ENCODE data around the gene INPP5A.

The INPP5A gene

GRCh38 chr10:132689721-132690360 lies 152.3 kb downstream of the INPP5A start:
- TF ChIP-seq POLR2AphosphoS5 (IDR thresholded peaks at IDR 0.05; ENCODE audit: low read depth, low read length) (no peak), SPI1 (IDR thresholded peaks at IDR 0.05; ENCODE audit: low read depth, low read length) (no peak), PAX5 (IDR thresholded peaks at IDR 0.05; ENCODE audit: insufficient read depth, low read length, severe bottlenecking) (no peak), POLR2A (IDR thresholded peaks at IDR 0.05; ENCODE audit: low read depth, low read length) (no peak), POU2F2 (IDR thresholded peaks at IDR 0.05; ENCODE audit: low read depth, low read length) (no peak), TAF1 (IDR thresholded peaks at IDR 0.05; ENCODE audit: low read depth, low read length) (no peak)
- DNase-seq (ENCODE audit: insufficient read length, low spot score): no peak
- FAIRE-seq: no peak

- no peak for FAIRE-seq
- TF ChIP-seq TAF1 (IDR thresholded peaks at IDR 0.05; ENCODE audit: low read depth, low read length) (no peak), PAX5 (IDR thresholded peaks at IDR 0.05; ENCODE audit: insufficient read depth, low read length, severe bottlenecking) (no peak), POLR2A (IDR thresholded peaks at IDR 0.05; ENCODE audit: low read depth, low read length) (no peak), POLR2AphosphoS5 (IDR thresholded peaks at IDR 0.05; ENCODE audit: low read depth, low read length) (no peak), SPI1 (IDR thresholded peaks at IDR 0.05; ENCODE audit: low read depth, low read length) (no peak), POU2F2 (IDR thresholded peaks at IDR 0.05; ENCODE audit: low read depth, low read length) (no peak)
- DNase-seq (ENCODE audit: insufficient read length, low spot score): no peak
Measured at GRCh38 chr10:132690401-132690800, 152.8 kb downstream of the INPP5A start.

GRCh38 chr10:132690821-132691610 lies 153.4 kb downstream of the INPP5A start:
- no peak for FAIRE-seq
- DNase-seq (ENCODE audit: insufficient read length, low spot score): no peak
- TF ChIP-seq POLR2A (IDR thresholded peaks at IDR 0.05; ENCODE audit: low read depth, low read length) (no peak), POU2F2 (IDR thresholded peaks at IDR 0.05; ENCODE audit: low read depth, low read length) (no peak), SPI1 (IDR thresholded peaks at IDR 0.05; ENCODE audit: low read depth, low read length) (no peak), TAF1 (IDR thresholded peaks at IDR 0.05; ENCODE audit: low read depth, low read length) (no peak), PAX5 (IDR thresholded peaks at IDR 0.05; ENCODE audit: insufficient read depth, low read length, severe bottlenecking) (no peak), POLR2AphosphoS5 (IDR thresholded peaks at IDR 0.05; ENCODE audit: low read depth, low read length) (no peak)

- FAIRE-seq: no peak
- no peak for DNase-seq (ENCODE audit: insufficient read length, low spot score)
- no peak for TF ChIP-seq POLR2A (IDR thresholded peaks at IDR 0.05; ENCODE audit: low read depth, low read length)
- TF ChIP-seq TAF1 (IDR thresholded peaks at IDR 0.05; ENCODE audit: low read depth, low read length): no peak
- no peak for TF ChIP-seq POU2F2 (IDR thresholded peaks at IDR 0.05; ENCODE audit: low read depth, low read length)
- no peak for TF ChIP-seq POLR2AphosphoS5 (IDR thresholded peaks at IDR 0.05; ENCODE audit: low read depth, low read length)
- no peak for TF ChIP-seq PAX5 (IDR thresholded peaks at IDR 0.05; ENCODE audit: insufficient read depth, low read length, severe bottlenecking)
- no peak for TF ChIP-seq SPI1 (IDR thresholded peaks at IDR 0.05; ENCODE audit: low read depth, low read length)
Measured at GRCh38 chr10:132691711-132692153, 154.1 kb downstream of the INPP5A start.

GRCh38 chr10:132692311-132692710 lies 154.7 kb downstream of the INPP5A start:
- TF ChIP-seq TAF1 (IDR thresholded peaks at IDR 0.05; ENCODE audit: low read depth, low read length) (no peak), POU2F2 (IDR thresholded peaks at IDR 0.05; ENCODE audit: low read depth, low read length) (no peak), POLR2A (IDR thresholded peaks at IDR 0.05; ENCODE audit: low read depth, low read length) (no peak), PAX5 (IDR thresholded peaks at IDR 0.05; ENCODE audit: insufficient read depth, low read length, severe bottlenecking) (no peak), POLR2AphosphoS5 (IDR thresholded peaks at IDR 0.05; ENCODE audit: low read depth, low read length) (no peak), SPI1 (IDR thresholded peaks at IDR 0.05; ENCODE audit: low read depth, low read length) (no peak)
- no peak for DNase-seq (ENCODE audit: insufficient read length, low spot score)
- FAIRE-seq: no peak

GRCh38 chr10:132693676-132694075 lies 156.1 kb downstream of the INPP5A start:
- DNase-seq (ENCODE audit: insufficient read length, low spot score) (no peak), FAIRE-seq (no peak)
- TF ChIP-seq POU2F2 (IDR thresholded peaks at IDR 0.05; ENCODE audit: low read depth, low read length) (no peak), POLR2AphosphoS5 (IDR thresholded peaks at IDR 0.05; ENCODE audit: low read depth, low read length) (no peak), TAF1 (IDR thresholded peaks at IDR 0.05; ENCODE audit: low read depth, low read length) (no peak), POLR2A (IDR thresholded peaks at IDR 0.05; ENCODE audit: low read depth, low read length) (no peak), PAX5 (IDR thresholded peaks at IDR 0.05; ENCODE audit: insufficient read depth, low read length, severe bottlenecking) (no peak), SPI1 (IDR thresholded peaks at IDR 0.05; ENCODE audit: low read depth, low read length) (no peak)

- FAIRE-seq (no peak), DNase-seq (ENCODE audit: insufficient read length, low spot score) (no peak)
- TF ChIP-seq POLR2A (IDR thresholded peaks at IDR 0.05; ENCODE audit: low read depth, low read length) (no peak), POU2F2 (IDR thresholded peaks at IDR 0.05; ENCODE audit: low read depth, low read length) (no peak), POLR2AphosphoS5 (IDR thresholded peaks at IDR 0.05; ENCODE audit: low read depth, low read length) (no peak), PAX5 (IDR thresholded peaks at IDR 0.05; ENCODE audit: insufficient read depth, low read length, severe bottlenecking) (no peak), TAF1 (IDR thresholded peaks at IDR 0.05; ENCODE audit: low read depth, low read length) (no peak), SPI1 (IDR thresholded peaks at IDR 0.05; ENCODE audit: low read depth, low read length) (no peak)
Measured at GRCh38 chr10:132696204-132696603, 158.6 kb downstream of the INPP5A start.

- FAIRE-seq (no peak), DNase-seq (ENCODE audit: insufficient read length, low spot score) (no peak)
- TF ChIP-seq POLR2A (IDR thresholded peaks at IDR 0.05; ENCODE audit: low read depth, low read length) (no peak), PAX5 (IDR thresholded peaks at IDR 0.05; ENCODE audit: insufficient read depth, low read length, severe bottlenecking) (no peak), POU2F2 (IDR thresholded peaks at IDR 0.05; ENCODE audit: low read depth, low read length) (no peak), TAF1 (IDR thresholded peaks at IDR 0.05; ENCODE audit: low read depth, low read length) (no peak), POLR2AphosphoS5 (IDR thresholded peaks at IDR 0.05; ENCODE audit: low read depth, low read length) (no peak), SPI1 (IDR thresholded peaks at IDR 0.05; ENCODE audit: low read depth, low read length) (no peak)
Measured at GRCh38 chr10:132696728-132697577, 159.4 kb downstream of the INPP5A start.
